ENCODE data around the gene TOGARAM1.
"Not testable (repeated sequence)": the region's sequence is repeated elsewhere in the genome, so short reads cannot be mapped to it uniquely, and the experiment has no call there.

The TOGARAM1 gene

GRCh38 chr14:45072126-45072525 lies 110.1 kb downstream of the TOGARAM1 start:
- no peak for DNase-seq (ENCODE audit: low read depth)
- no peak for TF ChIP-seq CTCF (conservative IDR thresholded peaks at IDR 0.05; ENCODE audit: low read length)
- H3K4me3 ChIP-seq (ENCODE audit: low read length) = no peak overlapping the region

- no peak for TF ChIP-seq CTCF (conservative IDR thresholded peaks at IDR 0.05; ENCODE audit: low read length)
- H3K4me3 ChIP-seq (ENCODE audit: low read length) = no peak overlapping the region
- no peak for DNase-seq (ENCODE audit: low read depth)
These were observed 111.4 kb downstream of the TOGARAM1 start for GRCh38 chr14:45073231-45073879.

- no peak overlapping the region for H3K4me3 ChIP-seq (ENCODE audit: low read length)
- DNase-seq (ENCODE audit: low read depth) = no peak
- TF ChIP-seq CTCF (conservative IDR thresholded peaks at IDR 0.05; ENCODE audit: low read length) = no peak
These were observed 116.3 kb downstream of the TOGARAM1 start for GRCh38 chr14:45078323-45078722.

- not testable (repeated sequence) for DNase-seq (ENCODE audit: low read depth); H3K4me3 ChIP-seq (ENCODE audit: low read length)
These were observed 118.5 kb downstream of the TOGARAM1 start for GRCh38 chr14:45080416-45080968.

GRCh38 chr14:45081096-45081495 lies 119.1 kb downstream of the TOGARAM1 start:
- H3K4me3 ChIP-seq (ENCODE audit: low read length); DNase-seq (ENCODE audit: low read depth): not testable (repeated sequence)

- H3K4me3 ChIP-seq (ENCODE audit: low read length) = no peak overlapping the region
- no peak for DNase-seq (ENCODE audit: low read depth)
- TF ChIP-seq CTCF (conservative IDR thresholded peaks at IDR 0.05; ENCODE audit: low read length) = no peak
These were observed 120.4 kb downstream of the TOGARAM1 start for GRCh38 chr14:45082420-45082819.

GRCh38 chr14:45083617-45083975 lies 121.6 kb downstream of the TOGARAM1 start:
- H3K4me3 ChIP-seq (ENCODE audit: low read length) = peak overlapping the region; percentile 82
- DNase-seq (ENCODE audit: low read depth) = no peak
- TF ChIP-seq CTCF (conservative IDR thresholded peaks at IDR 0.05; ENCODE audit: low read length) = no peak

GRCh38 chr14:45083976-45084722 lies 122.2 kb downstream of the TOGARAM1 start, which contains the start of gene PRPF39:
Gene PRPF39, plus strand, starts transcription at chr14:45084116. Its CDS starts 11,124 bp downstream, at chr14:45095240.
- DNase-seq (ENCODE audit: low read depth) = peak; percentile 86
- peak within 1 kb of the TSS; percentile 82 for H3K4me3 ChIP-seq (ENCODE audit: low read length)
- TF ChIP-seq CTCF (conservative IDR thresholded peaks at IDR 0.05; ENCODE audit: low read length) = no peak
